NOMO-1 treated with DMSO at 0.1 percent for 48 hours (cell line): ENCODE data around the gene TBC1D4.

ENCODE experiments used
- DNase-seq: peaks from one replicate; lab custom pipeline; 2025; ENCODE audit not compliant: unreplicated experiment; lab: John Stamatoyannopoulos, UW

Gene TBC1D4

GRCh38 chr13:75482070-75482819 is at the start of gene TBC1D4:
TSS of gene TBC1D4 (minus strand) at chr13:75482169. CDS start at chr13:75481767, 402 bp downstream.
- peak; percentile 86 for DNase-seq

GRCh38 chr13:75530549-75530961 is 48.6 kb upstream of the TBC1D4 start:
- DNase-seq = no peak

GRCh38 chr13:75521956-75522355 is 40.0 kb upstream of the TBC1D4 start:
- DNase-seq = peak; percentile 6

- DNase-seq = no peak
Observed at GRCh38 chr13:75518439-75519088, 36.6 kb upstream of the TBC1D4 start.

GRCh38 chr13:75514080-75514995 is 32.4 kb upstream of the TBC1D4 start:
- DNase-seq = peak; percentile 43

- DNase-seq = peak; percentile 20
Observed at GRCh38 chr13:75513271-75513670, 31.3 kb upstream of the TBC1D4 start.

GRCh38 chr13:75512253-75512652 is 30.3 kb upstream of the TBC1D4 start:
- DNase-seq = peak; percentile 91

- DNase-seq = no peak
Observed at GRCh38 chr13:75511051-75511625, 29.2 kb upstream of the TBC1D4 start.

GRCh38 chr13:75508002-75508548 is 26.1 kb upstream of the TBC1D4 start:
- DNase-seq = no peak

- DNase-seq = no peak
Observed at GRCh38 chr13:75507027-75508001, 25.3 kb upstream of the TBC1D4 start.

- DNase-seq = peak; percentile 48
Observed at GRCh38 chr13:75506018-75506417, 24.0 kb upstream of the TBC1D4 start.

- peak; percentile 87 for DNase-seq
Observed at GRCh38 chr13:75505327-75505726, 23.4 kb upstream of the TBC1D4 start.

- DNase-seq = no peak
Observed at GRCh38 chr13:75495938-75496337, 14.0 kb upstream of the TBC1D4 start.

GRCh38 chr13:75494491-75494890 is 12.5 kb upstream of the TBC1D4 start:
- no peak for DNase-seq

- DNase-seq = no peak
Observed at GRCh38 chr13:75493156-75493555, 11.2 kb upstream of the TBC1D4 start.

GRCh38 chr13:75492389-75492788 is 10.4 kb upstream of the TBC1D4 start:
- DNase-seq = peak; percentile 9

- no peak for DNase-seq
Observed at GRCh38 chr13:75491376-75491775, 9.4 kb upstream of the TBC1D4 start.

- peak; percentile 68 for DNase-seq
Observed at GRCh38 chr13:75489502-75490263, 7.7 kb upstream of the TBC1D4 start.
